K562 (cell line): Measurements from ENCODE around the gene PATL1. TPM values are rescaled to one million over a fixed set of nuclear protein-coding genes. Genes with fewer than 3 reads are reported as not detected.

Experiments used
- BRD4 ChIP-seq: fragments of 200-600 bp; sonication (generic); IDR thresholded peaks from 2 replicates; pipeline ENCODE4 v1.6.1; 2017; ENCODE audit warnings: inconsistent platforms
- CHAMP1 ChIP-seq: fragments of 450-650 bp; IDR thresholded peaks from 2 replicates; pipeline ENCODE4 v1.6.1; 2016; ENCODE audit warnings: mild to moderate bottlenecking
- DEAF1 ChIP-seq: fragments of 450-650 bp; formaldehyde crosslinking; IDR thresholded peaks from 2 replicates; pipeline ENCODE4 v1.4.0; 2020; ENCODE audit warnings: mild to moderate bottlenecking, moderate library complexity
- E2F4 ChIP-seq: sonication (generic); formaldehyde crosslinking; IDR thresholded peaks from 2 replicates; pipeline ENCODE4 v1.8.0; 2022; ENCODE audit warnings: mild to moderate bottlenecking, low read depth, missing genetic modification reagents
- HNRNPLL ChIP-seq: fragments of 200-400 bp; formaldehyde crosslinking; IDR thresholded peaks from 2 replicates; pipeline ENCODE4 v1.6.1; 2017; ENCODE audit warnings: low read length, low read depth, mild to moderate bottlenecking; ENCODE audit not compliant: poor library complexity, severe bottlenecking
- ILK ChIP-seq: fragments of 450-650 bp; IDR thresholded peaks from 2 replicates; pipeline ENCODE4 v1.6.1; 2016; ENCODE audit warnings: missing genetic modification characterization, low read depth, mild to moderate bottlenecking, missing compliant biosample characterization, moderate library complexity, borderline replicate concordance
- IRF1 ChIP-seq: sonication (generic); formaldehyde crosslinking; IDR thresholded peaks from 2 replicates; pipeline ENCODE4 v1.8.0; 2022; ENCODE audit warnings: missing genetic modification reagents, mild to moderate bottlenecking, borderline replicate concordance
- KDM1A ChIP-seq, 2 experiments: fragments of 450-650 bp; IDR thresholded peaks; 2 replicates each; pipeline ENCODE4 v1.6.1; 2016; ENCODE audit warnings: mild to moderate bottlenecking in 2 of 2
- LARP7 ChIP-seq: fragments of 450-650 bp; IDR thresholded peaks from 2 replicates; pipeline ENCODE4 v1.6.1; 2016
- LCOR ChIP-seq: sonication (generic); formaldehyde crosslinking; IDR thresholded peaks from 2 replicates; pipeline ENCODE4 v1.8.0; 2022; ENCODE audit warnings: mild to moderate bottlenecking, missing genetic modification reagents
- NFXL1 ChIP-seq: fragments of 450-650 bp; formaldehyde crosslinking; IDR thresholded peaks from 2 replicates; pipeline ENCODE4 v1.4.0; 2021; ENCODE audit warnings: mild to moderate bottlenecking
- NR2C1 ChIP-seq, 2 experiments: fragments of 450-650 bp; IDR thresholded peaks; 2 replicates each; pipeline ENCODE4 v1.6.1; 2017; ENCODE audit warnings: mild to moderate bottlenecking in 2 of 2, antibody characterized with exemption in 1 of 2, inconsistent platforms in 1 of 2, missing compliant biosample characterization in 1 of 2, missing genetic modification characterization in 1 of 2
- RBFOX2 ChIP-seq: fragments of 200-400 bp; formaldehyde crosslinking; IDR thresholded peaks from 2 replicates; pipeline ENCODE4 v1.6.1; 2017; ENCODE audit warnings: low read depth, mild to moderate bottlenecking, low read length, moderate library complexity
- SFPQ ChIP-seq: fragments of 200-400 bp; formaldehyde crosslinking; IDR thresholded peaks from 2 replicates; pipeline ENCODE4 v1.6.1; 2017; ENCODE audit warnings: mild to moderate bottlenecking, low read depth, low read length, moderate library complexity
- SRSF9 ChIP-seq: fragments of 200-400 bp; formaldehyde crosslinking; IDR thresholded peaks from 2 replicates; pipeline ENCODE4 v1.6.1; 2017; ENCODE audit warnings: low read depth, low read length, borderline replicate concordance
- TCFL5 ChIP-seq: fragments of 250-450 bp; sonication (Bioruptor Pico); conservative IDR thresholded peaks from 2 replicates; pipeline ENCODE4 v1.6.1; 2021; ENCODE audit warnings: mild to moderate bottlenecking, moderate library complexity, matching md5 sums
- TFAP4 ChIP-seq: sonication (generic); formaldehyde crosslinking; IDR thresholded peaks from 2 replicates; pipeline ENCODE4 v1.8.0; 2022; ENCODE audit warnings: missing genetic modification reagents, mild to moderate bottlenecking, moderate library complexity, borderline replicate concordance
- ZKSCAN3 ChIP-seq: fragments of 250-450 bp; sonication (Bioruptor Pico); IDR thresholded peaks from 2 replicates; pipeline ENCODE4 v1.4.0; 2020
- polyA plus RNA-seq, 8 experiments: library from polyadenylated mRNA; depleted of rRNA in 4 of 8; stranded (reverse) in 5 of 8; unstranded in 3 of 8; fragments of >200 nt; fragmentation: Nextera tagmentation in 2 of 8; fragmentation: Illumina TruSeq in 1 of 8; extraction: Ambion mirVana in 2 of 8; extraction: Trizol in 1 of 8; gene quantifications; 2 replicates each; pipeline versions ENCODE4 v1.2.1 to v1.2.3, GENCODE V29; 2011 to 2014; ENCODE audit warnings: inconsistent platforms in 1 of 8, missing spikeins in 1 of 8
- total RNA-seq, 7 experiments: library from RNA; depleted of rRNA in 6 of 7; stranded (reverse); fragments of >200 nt in 6 of 7; fragmentation: Illumina TruSeq in 2 of 7; extraction: Trizol in 2 of 7; gene quantifications; 2 replicates each; pipeline versions ENCODE4 v1.2.1 to v1.2.3, GENCODE V29; 2011 to 2021; ENCODE audit warnings: low replicate concordance in 1 of 7

PATL1 gene
- total and polyA plus RNA-seq, 9 of the 15 experiments (the other 6 are each of a cell fraction or from before 2014, with no cell fraction given): 3.2 to 48.0 (median 16.4) TPM

GRCh38 chr11:59615120-59615636, 53.7 kb downstream of the PATL1 start (continued):
- TF ChIP-seq CHAMP1: no peak
- TF ChIP-seq SRSF9: no peak
- no peak for TF ChIP-seq TFAP4 (CRISPR knock-in tag)
- TF ChIP-seq TCFL5: no peak
- TF ChIP-seq DEAF1: no peak
- peak; percentile 95 for TF ChIP-seq NR2C1 (IDR thresholded peaks at IDR 0.05)
- peak; percentile 94 for TF ChIP-seq NR2C1 (tag; IDR thresholded peaks at IDR 0.05)
- no peak for TF ChIP-seq HNRNPLL
- no peak for TF ChIP-seq SFPQ
- TF ChIP-seq LCOR (CRISPR knock-in tag): no peak
- TF ChIP-seq KDM1A (IDR thresholded peaks at IDR 0.05): no peak
- TF ChIP-seq RBFOX2: no peak
- TF ChIP-seq IRF1 (CRISPR knock-in tag): no peak
- no peak for TF ChIP-seq NFXL1
- TF ChIP-seq ILK (tag): no peak
- TF ChIP-seq LARP7: no peak
- no peak for TF ChIP-seq E2F4 (CRISPR knock-in tag)
- TF ChIP-seq ZKSCAN3: no peak
- TF ChIP-seq BRD4: no peak
